GM18520 (cell line): ENCODE measurements around the gene ITGB1BP1.

Experiments
- ATAC-seq: cut with Tn5 transposase; IDR thresholded peaks from one replicate; pipeline ENCODE4 v1.9.1; 2021; ENCODE audit not compliant: unreplicated experiment

Gene ITGB1BP1

DNA sequence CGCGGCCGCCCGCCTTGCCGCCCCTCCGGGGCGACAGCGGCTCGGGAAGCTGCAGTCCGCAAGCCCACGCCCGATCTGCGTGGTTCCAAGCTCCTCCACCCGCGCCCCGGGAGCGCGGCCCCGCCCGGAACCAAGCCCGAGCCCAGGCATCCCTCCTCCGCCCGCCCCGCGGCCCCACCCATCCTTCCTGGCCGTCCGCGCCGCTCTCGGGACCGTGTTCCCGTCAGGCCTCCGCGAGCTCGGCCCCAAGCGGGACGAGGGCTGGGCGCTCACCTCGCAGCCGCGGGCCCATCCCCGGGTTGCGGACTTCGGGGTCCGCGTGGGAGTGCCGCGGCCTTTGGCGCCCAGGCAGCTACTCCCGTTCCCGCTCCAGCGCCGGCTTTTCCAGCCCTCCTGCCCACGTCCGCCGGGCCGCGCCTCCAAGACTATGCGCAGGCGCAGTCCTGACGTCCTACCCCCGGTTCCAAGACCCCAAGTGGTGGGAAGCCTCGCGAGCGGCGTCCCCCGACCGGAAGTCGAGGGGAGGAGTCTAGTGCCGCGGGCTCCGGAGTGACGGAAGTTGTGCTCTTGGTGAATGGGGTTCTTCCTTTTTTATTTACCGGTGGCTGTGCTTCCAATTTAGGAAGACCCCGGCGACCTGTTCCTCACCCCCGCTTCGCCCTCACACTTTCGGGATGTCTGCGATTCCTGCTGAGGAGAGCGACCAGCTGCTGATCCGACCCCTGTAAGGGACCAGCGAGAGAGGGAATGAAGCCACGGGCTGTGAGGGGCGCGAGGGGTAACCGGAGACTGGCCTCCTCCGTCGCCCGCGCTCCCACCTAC is at the start of gene ITGB1BP1, which contains the start of gene CPSF3:
Gene ITGB1BP1 (minus strand): TSS at position 429 of the 822 bp plus-strand sequence. CDS start 4,831 bp downstream, outside the sequence.
Gene CPSF3 (plus strand): TSS at position 555 of the 822 bp plus-strand sequence. CDS start 120 bp downstream, at position 675.
- ATAC-seq = peak; percentile 67

GRCh38 chr2:9472511-9472910 is 49.2 kb upstream of the ITGB1BP1 start:
- no peak for ATAC-seq

DNA sequence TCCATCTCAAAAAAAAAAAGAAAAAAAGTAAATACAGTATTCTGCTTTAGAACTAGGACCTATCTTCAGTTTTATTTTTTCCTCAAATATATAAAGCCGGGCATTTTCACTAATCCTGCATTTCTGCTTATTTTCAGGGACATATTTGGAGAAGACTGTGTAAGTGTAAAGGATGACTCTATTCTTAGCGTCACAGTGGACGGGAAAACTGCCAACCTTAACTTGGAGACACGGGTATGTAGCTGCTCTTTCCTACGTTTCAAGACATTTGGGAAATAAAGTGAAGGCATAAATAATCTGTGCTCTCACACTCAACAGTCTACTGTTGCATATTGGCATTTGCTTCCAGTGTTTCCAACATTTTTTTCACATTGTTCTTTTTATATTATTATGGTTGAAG is 47.9 kb upstream of the ITGB1BP1 start:
- no peak for ATAC-seq

DNA sequence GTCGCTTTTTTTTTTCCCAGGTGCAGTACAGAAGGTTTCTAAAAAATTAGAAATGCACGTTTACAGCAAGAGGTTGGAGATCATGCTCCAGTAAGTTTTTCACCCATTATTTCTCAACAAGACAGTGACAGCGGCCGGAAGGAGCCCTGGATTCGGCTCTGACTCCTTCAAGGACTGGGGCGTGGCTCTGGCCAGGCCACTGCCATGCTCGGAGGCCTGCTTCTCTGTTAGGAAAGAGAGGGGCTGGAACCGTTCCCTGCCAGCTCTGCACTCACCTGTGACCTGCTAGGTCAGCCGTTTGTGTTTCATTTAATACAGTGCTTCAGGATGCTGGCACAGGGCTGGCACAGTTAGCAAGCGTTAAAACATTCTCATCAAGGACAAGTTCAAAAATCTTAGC is 44.4 kb upstream of the ITGB1BP1 start:
- no peak for ATAC-seq

DNA sequence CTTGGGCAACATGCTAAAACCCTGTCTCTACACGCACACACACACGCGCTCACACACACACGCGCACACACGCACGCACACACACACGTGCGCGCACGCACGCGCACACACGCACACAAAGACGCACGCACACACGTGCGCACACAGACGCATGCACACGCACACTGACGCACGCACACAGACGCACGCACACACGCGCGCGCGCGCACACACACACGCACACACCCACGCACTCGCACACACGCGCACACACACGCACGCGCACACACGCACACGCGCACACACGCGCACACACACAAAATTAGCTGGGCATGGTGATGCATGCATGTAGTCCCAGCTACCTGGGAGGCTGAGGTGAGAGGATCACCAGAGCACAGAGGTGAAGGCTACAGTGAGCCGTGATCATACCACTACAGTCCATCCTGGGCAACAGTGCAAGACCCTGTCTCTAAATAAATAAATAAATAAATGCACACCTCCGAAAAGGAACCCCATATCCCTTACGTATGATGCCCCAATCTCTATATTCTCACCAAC is 42.9 kb upstream of the ITGB1BP1 start:
- ATAC-seq = no peak

DNA sequence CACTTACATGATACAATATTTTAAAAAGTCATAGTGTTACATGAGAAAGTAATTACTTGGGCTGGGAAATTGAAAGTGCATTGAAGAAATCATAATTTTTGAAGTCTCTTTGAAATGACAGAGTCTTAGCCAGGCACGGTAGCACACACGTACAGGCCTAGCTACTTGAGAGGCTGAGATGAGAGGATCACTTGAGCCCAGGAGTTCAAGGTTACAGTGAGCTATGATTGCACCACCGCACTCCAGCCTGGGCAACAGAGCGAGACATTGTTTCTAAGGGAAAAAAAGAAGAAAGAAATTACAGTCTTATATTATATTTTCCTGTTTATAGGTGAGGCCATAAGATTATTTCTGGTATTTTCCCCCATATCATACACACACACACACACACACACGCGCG is 41.8 kb upstream of the ITGB1BP1 start:
- ATAC-seq = no peak

DNA sequence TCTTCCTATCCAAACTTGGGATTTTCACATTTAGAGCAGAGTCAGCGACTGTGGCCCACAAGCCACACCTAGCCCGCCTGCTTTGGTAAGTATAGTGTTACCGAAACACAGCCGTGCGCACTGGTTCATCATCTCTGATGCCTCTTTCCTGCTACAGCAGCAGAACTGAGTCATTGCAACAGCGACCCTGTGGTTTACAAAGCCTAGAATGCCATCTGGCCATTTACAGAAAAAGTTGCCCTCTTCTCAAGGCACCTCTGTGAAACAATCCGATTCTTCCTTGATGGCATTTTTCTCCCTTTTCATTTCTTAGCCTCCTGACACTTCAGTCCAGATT is 40.3 kb upstream of the ITGB1BP1 start:
- no peak for ATAC-seq

GRCh38 chr2:9462886-9463697 is 39.8 kb upstream of the ITGB1BP1 start:
- no peak for ATAC-seq

DNA sequence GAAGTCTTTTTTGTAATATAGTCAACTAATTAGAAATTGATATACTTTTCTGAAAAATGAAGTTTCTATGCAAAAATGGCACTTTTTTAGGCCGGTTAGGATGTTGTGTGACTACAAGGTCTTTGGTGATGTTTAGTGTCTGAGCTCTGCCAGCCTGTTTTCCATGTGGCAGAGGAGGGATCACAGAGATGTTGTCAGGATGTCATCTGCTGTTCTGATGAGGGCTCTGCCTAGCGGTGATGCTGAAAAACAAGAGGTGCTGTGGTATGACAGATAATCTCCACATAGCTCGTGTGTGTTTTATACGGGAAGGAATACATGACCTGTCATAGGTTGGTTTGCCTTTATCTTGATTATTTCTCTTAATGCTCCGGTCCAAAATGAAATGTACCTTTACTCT is 39.0 kb upstream of the ITGB1BP1 start:
- ATAC-seq = no peak

GRCh38 chr2:9461079-9461478 is 37.8 kb upstream of the ITGB1BP1 start:
- ATAC-seq = no peak

GRCh38 chr2:9460441-9461017 is 37.2 kb upstream of the ITGB1BP1 start:
- ATAC-seq = no peak

GRCh38 chr2:9451231-9451630 is 27.9 kb upstream of the ITGB1BP1 start:
- no peak for ATAC-seq

GRCh38 chr2:9445089-9445488 is 21.8 kb upstream of the ITGB1BP1 start:
- no peak for ATAC-seq

GRCh38 chr2:9443526-9443925 is 20.2 kb upstream of the ITGB1BP1 start:
- no peak for ATAC-seq

GRCh38 chr2:9441556-9441955 is 18.2 kb upstream of the ITGB1BP1 start:
- no peak for ATAC-seq

DNA sequence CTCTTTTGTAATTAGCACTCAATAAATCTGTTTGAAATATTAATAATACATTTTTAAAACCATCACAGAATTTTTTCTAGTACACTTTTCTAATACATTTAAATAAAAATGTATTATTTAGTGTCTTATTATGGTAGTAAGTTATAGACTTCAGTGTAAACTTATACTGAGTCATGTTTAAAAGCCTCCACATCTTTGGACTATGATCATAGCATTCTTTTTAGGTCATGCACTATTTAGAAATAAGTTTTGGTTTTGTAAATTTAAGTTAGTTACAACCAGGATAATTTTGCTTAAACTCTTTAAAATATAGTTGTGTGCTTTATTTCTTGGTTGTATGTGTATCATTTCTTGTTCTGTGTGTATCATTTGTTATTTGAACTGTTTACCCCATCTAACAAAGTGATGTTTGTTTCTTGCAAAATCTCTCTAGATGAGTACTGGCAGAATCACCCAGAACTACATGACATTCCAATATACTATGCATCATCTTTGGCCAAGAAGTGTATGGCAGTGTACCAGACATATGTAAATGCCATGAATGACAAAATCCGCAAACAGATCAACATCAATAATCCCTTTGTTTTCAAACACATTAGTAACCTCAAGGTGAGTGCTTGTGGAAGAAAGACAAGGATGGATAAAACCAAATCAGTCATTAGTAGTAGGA is 16.9 kb upstream of the ITGB1BP1 start:
- no peak for ATAC-seq

DNA sequence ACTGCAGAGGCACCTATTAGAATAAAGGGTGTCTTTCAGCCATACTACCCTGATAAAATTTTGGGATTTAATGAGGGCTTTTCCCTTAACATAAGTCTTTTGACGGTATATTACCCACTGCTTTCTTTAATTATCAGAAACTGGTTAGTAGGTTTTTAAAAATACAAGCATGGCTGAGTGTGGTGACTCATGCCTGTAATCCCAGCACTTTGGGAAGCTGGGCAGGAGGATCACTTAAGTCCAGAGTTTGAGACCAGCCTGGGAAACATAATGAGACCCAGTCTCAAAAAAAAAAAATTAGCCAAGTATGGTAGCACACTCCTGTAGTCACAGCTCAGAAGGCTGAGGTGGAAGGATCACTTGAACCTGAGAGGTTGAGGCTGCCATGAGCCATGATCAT is 16.2 kb upstream of the ITGB1BP1 start:
- ATAC-seq = no peak

GRCh38 chr2:9434489-9434888 is 11.2 kb upstream of the ITGB1BP1 start:
- no peak for ATAC-seq

DNA sequence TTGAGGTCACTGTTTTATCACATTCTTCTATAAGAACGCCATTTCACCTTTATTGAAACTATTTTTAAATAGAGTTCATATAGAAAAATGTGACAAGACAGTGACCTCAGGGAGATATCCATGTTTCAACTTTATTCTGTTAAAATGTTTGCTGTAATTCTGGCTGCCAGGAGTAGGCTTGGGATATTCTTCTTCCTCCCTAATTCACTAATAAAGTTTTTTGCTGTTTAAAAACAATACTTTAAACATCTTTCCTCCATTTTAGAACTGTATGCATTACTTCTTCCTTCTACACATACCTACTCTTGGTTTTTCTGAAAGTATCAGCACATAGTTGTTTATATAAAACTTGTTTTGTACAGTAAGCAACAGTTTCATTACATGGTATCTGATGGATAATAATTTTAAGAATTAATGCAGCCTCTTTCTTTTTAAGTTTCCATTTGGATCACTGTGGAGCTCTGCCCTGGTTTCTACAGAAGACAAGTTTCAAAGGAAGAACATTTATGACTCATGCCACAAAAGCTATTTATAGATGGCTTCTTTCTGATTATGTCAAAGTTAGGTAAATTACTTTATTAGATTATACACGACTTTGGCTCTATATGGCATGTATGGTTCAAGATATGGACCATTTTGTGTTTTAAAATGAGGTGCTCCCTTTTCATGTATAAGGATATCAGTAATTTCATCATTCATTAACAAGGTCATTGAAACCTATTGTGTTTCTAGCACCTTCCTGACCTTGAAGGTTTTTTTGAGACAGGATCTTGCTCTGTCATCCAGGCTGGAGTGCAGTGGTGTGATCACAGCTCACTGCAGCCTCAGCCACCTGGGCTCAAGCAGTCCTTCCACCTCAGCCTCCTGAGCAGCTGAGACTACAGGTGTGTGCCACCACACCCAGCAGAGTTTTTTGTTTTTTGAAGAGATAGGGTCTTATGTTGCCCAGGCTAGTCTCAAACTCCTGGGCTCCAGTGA is 7.3 kb upstream of the ITGB1BP1 start:
- no peak for ATAC-seq
